ENCODE measurements around the gene PPP1R16B.

The PPP1R16B gene

GRCh38 chr20:38840053-38840893 is 34.8 kb downstream of the PPP1R16B start:
- no peak for ATAC-seq (ENCODE audit: low read depth)

DNA sequence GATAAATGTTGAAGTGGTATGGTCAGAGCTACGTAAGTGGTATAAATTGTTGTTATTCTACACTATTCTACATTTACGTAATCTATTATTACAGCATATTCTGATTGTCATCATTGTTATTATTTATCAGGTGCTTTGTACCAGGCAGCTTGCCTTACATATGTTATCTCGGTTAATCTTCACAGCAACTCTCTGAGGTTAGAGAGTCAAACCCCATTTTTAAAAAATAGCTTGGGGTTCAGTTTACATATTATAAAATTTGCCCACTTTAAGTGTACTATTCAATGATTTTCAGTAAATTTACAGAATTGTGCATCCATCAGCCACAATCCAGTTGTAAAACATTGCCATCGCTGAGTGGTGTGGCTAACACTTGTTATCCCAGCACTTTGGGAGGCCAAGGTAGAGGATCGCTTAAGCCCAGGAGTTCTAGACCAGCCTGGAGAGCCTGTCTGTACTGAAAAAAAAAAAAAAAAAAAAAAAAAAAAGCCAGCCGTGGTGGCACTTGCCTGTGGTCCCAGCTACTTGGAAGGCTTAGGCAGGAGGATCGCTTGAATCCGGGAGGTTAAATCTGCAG is 35.5 kb downstream of the PPP1R16B start:
- no peaks in the 10 kb centered on the region for H3K9me3 Mint-ChIP-seq
- H3K27ac Mint-ChIP-seq, result peak overlapping the region; percentile 93
- no peak overlapping the region for H3K4me3 Mint-ChIP-seq
- H3K27me3 Mint-ChIP-seq, result no peaks in the 10 kb centered on the region
- peaks cover 29% of the 10 kb centered on the region for H3K36me3 Mint-ChIP-seq
- ATAC-seq (ENCODE audit: low read depth), result no peak
- no peak for DNase-seq (ENCODE audit: low spot score in 2 of 2)
- H3K4me1 Mint-ChIP-seq, result peaks cover 47% of the 10 kb centered on the region

More at GRCh38 chr20:38840053-38840893, 34.8 kb downstream of the PPP1R16B start:
- no peaks in the 10 kb centered on the region for H3K27me3 Mint-ChIP-seq
- no peak overlapping the region for H3K4me3 Mint-ChIP-seq
- peaks cover 40% of the 10 kb centered on the region for H3K4me1 Mint-ChIP-seq
- no peak for DNase-seq (ENCODE audit: low spot score in 2 of 2)
- H3K36me3 Mint-ChIP-seq, result peaks cover 23% of the 10 kb centered on the region
- H3K9me3 Mint-ChIP-seq, result no peaks in the 10 kb centered on the region
- H3K27ac Mint-ChIP-seq, result peak overlapping the region; percentile 80

DNA sequence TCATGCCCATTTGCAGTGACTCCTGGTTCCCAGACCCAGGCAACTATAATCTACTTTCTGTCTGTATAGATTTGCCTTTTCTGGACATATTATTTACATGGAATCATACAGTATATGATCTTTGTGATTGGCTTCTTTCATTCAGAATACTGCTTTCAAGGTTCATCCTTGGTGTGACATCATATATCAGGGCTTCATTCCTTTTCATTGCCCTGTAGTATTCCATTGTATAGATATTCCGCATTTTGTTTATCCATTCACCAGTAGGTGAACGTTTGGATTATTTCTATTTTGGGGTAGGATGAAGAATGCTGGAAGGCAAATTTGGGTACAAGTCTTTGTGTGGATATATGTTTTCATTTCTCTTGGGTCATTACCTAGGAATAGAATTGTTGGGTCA is 36.1 kb downstream of the PPP1R16B start:
- ATAC-seq (ENCODE audit: low read depth) (no peak), DNase-seq (ENCODE audit: low spot score in 2 of 2) (no peak)
- Mint-ChIP-seq H3K27ac (peak overlapping the region; percentile 93), H3K9me3 (no peaks in the 10 kb centered on the region), H3K4me3 (peak overlapping the region; percentile 43), H3K27me3 (no peaks in the 10 kb centered on the region), H3K36me3 (peaks cover 32% of the 10 kb centered on the region), H3K4me1 (peaks cover 53% of the 10 kb centered on the region)

DNA sequence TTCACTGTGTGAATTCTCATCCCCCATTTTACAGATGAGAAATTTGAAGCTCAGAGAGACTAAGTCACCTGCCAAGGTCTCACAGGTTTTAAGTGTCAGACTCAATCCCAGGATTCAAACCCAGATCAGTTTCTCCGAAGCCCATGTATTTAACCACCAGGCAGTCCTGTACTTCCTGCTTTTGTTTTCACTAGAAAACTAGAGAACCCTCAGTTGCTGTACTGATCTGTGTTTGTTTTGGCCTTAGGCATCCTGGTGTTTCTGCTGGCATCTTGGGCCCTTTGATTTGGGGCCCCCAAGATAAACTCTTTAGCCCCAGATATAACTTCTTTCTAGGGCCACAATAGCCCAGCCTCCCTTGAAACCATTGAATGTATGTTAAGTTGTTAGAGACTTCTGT is 36.5 kb downstream of the PPP1R16B start:
- Mint-ChIP-seq H3K27me3 (no peaks in the 10 kb centered on the region), H3K4me1 (peaks cover 50% of the 10 kb centered on the region), H3K4me3 (peak overlapping the region; percentile 41), H3K36me3 (peaks cover 29% of the 10 kb centered on the region), H3K27ac (peak overlapping the region; percentile 93), H3K9me3 (no peaks in the 10 kb centered on the region)
- no peak for DNase-seq (ENCODE audit: low spot score in 2 of 2)
- peak; percentile 17 for ATAC-seq (ENCODE audit: low read depth)

- peak overlapping the region; percentile 76 for H3K4me3 Mint-ChIP-seq
- peaks cover 32% of the 10 kb centered on the region for H3K36me3 Mint-ChIP-seq
- DNase-seq (ENCODE audit: low spot score in 2 of 2) (peak in 1 of 2 donors; percentile 73), ATAC-seq (ENCODE audit: low read depth) (peak; percentile 98)
- peaks cover 55% of the 10 kb centered on the region for H3K4me1 Mint-ChIP-seq
- H3K9me3 Mint-ChIP-seq, result peaks cover 1% of the 10 kb centered on the region
- no peaks in the 10 kb centered on the region for H3K27me3 Mint-ChIP-seq
- peak overlapping the region; percentile 93 for H3K27ac Mint-ChIP-seq
Observed at GRCh38 chr20:38842558-38842981, 37.1 kb downstream of the PPP1R16B start.

DNA sequence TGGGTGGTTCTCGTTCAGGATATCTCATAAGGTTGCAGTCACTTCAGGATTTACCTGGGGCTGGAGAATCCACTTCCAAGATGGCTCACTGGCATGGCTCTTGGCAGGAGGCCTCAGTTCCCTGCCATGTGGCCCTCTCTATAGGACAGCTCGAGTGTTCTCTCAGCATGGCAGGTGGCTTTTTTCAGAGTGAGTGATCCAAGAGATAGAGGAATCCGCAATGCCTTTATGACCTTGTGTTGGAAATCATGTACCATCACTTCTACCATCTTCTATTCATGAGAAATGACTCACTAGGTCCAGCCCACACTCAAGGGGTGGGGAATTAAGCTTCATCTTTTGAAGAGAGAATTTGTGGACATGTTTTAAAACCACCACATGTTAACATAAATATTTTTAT is 37.8 kb downstream of the PPP1R16B start:
- Mint-ChIP-seq H3K36me3 (peaks cover 33% of the 10 kb centered on the region), H3K27ac (peak overlapping the region; percentile 93), H3K4me1 (peaks cover 54% of the 10 kb centered on the region), H3K4me3 (peak overlapping the region; percentile 14), H3K9me3 (peaks cover 1% of the 10 kb centered on the region), H3K27me3 (no peaks in the 10 kb centered on the region)
- no peak for ATAC-seq (ENCODE audit: low read depth)
- DNase-seq (ENCODE audit: low spot score in 2 of 2), result no peak

- Mint-ChIP-seq H3K27me3 (no peaks in the 10 kb centered on the region), H3K9me3 (peaks cover 1% of the 10 kb centered on the region), H3K4me1 (peaks cover 60% of the 10 kb centered on the region), H3K4me3 (peak overlapping the region; percentile 49), H3K36me3 (peaks cover 28% of the 10 kb centered on the region), H3K27ac (peak overlapping the region; percentile 93)
- ATAC-seq (ENCODE audit: low read depth), result no peak
- DNase-seq (ENCODE audit: low spot score in 2 of 2), result no peak
Observed at GRCh38 chr20:38844963-38845362, 39.5 kb downstream of the PPP1R16B start.

- peak overlapping the region; percentile 93 for H3K27ac Mint-ChIP-seq
- H3K9me3 Mint-ChIP-seq, result peaks cover 1% of the 10 kb centered on the region
Observed at GRCh38 chr20:38847840-38848239, 42.3 kb downstream of the PPP1R16B start.

GRCh38 chr20:38853759-38854158 is 48.3 kb downstream of the PPP1R16B start:
- H3K4me3 Mint-ChIP-seq, result no peak overlapping the region
- H3K27ac Mint-ChIP-seq, result peak overlapping the region; percentile 57
- DNase-seq (ENCODE audit: low spot score in 2 of 2), result no peak
- H3K27me3 Mint-ChIP-seq, result no peaks in the 10 kb centered on the region
- H3K9me3 Mint-ChIP-seq, result no peaks in the 10 kb centered on the region
- no peak for ATAC-seq (ENCODE audit: low read depth)
- peaks cover 16% of the 10 kb centered on the region for H3K36me3 Mint-ChIP-seq
- peaks cover 55% of the 10 kb centered on the region for H3K4me1 Mint-ChIP-seq

More at GRCh38 chr20:38847840-38848239, 42.3 kb downstream of the PPP1R16B start:
- Mint-ChIP-seq H3K4me3 (no peak overlapping the region), H3K27me3 (no peaks in the 10 kb centered on the region), H3K36me3 (peaks cover 23% of the 10 kb centered on the region), H3K4me1 (peaks cover 51% of the 10 kb centered on the region)
- DNase-seq (ENCODE audit: low spot score in 2 of 2) (no peak), ATAC-seq (ENCODE audit: low read depth) (no peak)

GRCh38 chr20:38854654-38855066 is 49.2 kb downstream of the PPP1R16B start:
- Mint-ChIP-seq H3K4me1 (peaks cover 52% of the 10 kb centered on the region), H3K27me3 (no peaks in the 10 kb centered on the region), H3K36me3 (peaks cover 14% of the 10 kb centered on the region), H3K27ac (peak overlapping the region; percentile 57), H3K4me3 (no peak overlapping the region), H3K9me3 (no peaks in the 10 kb centered on the region)
- DNase-seq (ENCODE audit: low spot score in 2 of 2), result no peak
- no peak for ATAC-seq (ENCODE audit: low read depth)

DNA sequence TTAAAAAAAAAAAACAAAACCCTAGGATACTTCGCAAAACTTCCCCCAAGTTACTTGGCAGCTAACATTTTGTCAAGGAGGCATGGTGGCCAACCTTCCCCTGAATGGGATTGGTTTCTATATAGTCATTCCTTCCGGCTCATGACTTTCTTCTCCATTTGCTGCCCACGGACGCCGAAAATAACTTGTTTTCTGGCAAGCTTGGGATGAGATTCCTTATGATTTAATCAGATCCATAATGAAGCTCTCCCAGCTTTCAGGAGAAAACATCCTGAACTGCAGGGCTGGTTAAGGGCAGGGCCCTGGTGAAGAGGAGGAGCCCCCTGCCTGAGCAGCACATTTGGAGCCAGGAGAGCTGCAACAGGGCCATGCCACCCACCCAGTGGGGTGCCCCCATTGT is 49.9 kb downstream of the PPP1R16B start:
- H3K27me3 Mint-ChIP-seq, result no peaks in the 10 kb centered on the region
- peaks cover 52% of the 10 kb centered on the region for H3K4me1 Mint-ChIP-seq
- H3K36me3 Mint-ChIP-seq, result peaks cover 14% of the 10 kb centered on the region
- H3K4me3 Mint-ChIP-seq, result no peak overlapping the region
- peak overlapping the region; percentile 57 for H3K27ac Mint-ChIP-seq
- no peaks in the 10 kb centered on the region for H3K9me3 Mint-ChIP-seq
- ATAC-seq (ENCODE audit: low read depth), result no peak
- no peak for DNase-seq (ENCODE audit: low spot score in 2 of 2)

DNA sequence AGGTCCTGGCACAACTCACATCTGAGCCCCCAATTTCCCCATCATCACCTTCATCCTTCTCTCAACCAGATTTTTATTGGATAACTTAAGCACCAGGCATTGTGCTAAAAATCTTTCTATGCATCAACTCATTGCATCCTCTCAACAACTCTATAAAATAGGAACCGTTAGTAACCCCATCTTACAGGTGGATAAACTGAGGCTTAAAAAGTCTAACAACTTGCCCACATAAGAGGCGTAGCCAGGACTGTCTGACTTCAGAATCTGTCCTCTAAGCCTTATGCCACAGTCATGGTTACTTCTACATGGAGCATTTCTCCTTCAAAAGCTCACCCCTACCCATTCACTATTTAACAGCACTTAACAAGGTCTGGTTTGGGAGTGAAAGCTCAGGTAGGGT is 51.1 kb downstream of the PPP1R16B start:
- no peak overlapping the region for H3K4me3 Mint-ChIP-seq
- H3K4me1 Mint-ChIP-seq, result peaks cover 62% of the 10 kb centered on the region
- no peaks in the 10 kb centered on the region for H3K27me3 Mint-ChIP-seq
- no peak for DNase-seq (ENCODE audit: low spot score in 2 of 2)
- peak overlapping the region; percentile 66 for H3K27ac Mint-ChIP-seq
- no peak for ATAC-seq (ENCODE audit: low read depth)
- peaks cover 14% of the 10 kb centered on the region for H3K36me3 Mint-ChIP-seq
- no peaks in the 10 kb centered on the region for H3K9me3 Mint-ChIP-seq

DNA sequence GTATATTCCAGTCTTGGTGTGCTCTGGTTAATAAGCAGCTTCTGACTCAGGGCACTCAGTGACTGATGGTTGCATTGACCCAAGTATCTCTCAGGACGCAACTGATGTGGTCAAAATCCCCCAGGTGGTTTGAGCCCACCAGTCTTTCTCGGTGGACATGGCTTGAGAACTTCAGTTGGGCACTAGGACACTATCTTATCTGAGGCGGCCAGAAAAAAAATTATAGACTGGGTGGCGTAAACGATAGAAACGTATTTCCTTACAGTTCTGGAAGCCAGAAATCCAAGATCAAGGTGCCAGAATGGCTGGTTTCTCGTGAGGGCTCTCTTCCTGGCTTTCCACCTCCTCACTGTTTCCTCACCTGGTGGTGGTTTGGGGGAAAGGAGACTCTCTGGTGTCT is 52.2 kb downstream of the PPP1R16B start:
- Mint-ChIP-seq H3K9me3 (no peaks in the 10 kb centered on the region), H3K27ac (peak overlapping the region; percentile 66), H3K36me3 (peaks cover 14% of the 10 kb centered on the region), H3K27me3 (no peaks in the 10 kb centered on the region), H3K4me1 (peaks cover 66% of the 10 kb centered on the region), H3K4me3 (peak overlapping the region; percentile 29)
- DNase-seq (ENCODE audit: low spot score in 2 of 2) (no peak), ATAC-seq (ENCODE audit: low read depth) (no peak)

DNA sequence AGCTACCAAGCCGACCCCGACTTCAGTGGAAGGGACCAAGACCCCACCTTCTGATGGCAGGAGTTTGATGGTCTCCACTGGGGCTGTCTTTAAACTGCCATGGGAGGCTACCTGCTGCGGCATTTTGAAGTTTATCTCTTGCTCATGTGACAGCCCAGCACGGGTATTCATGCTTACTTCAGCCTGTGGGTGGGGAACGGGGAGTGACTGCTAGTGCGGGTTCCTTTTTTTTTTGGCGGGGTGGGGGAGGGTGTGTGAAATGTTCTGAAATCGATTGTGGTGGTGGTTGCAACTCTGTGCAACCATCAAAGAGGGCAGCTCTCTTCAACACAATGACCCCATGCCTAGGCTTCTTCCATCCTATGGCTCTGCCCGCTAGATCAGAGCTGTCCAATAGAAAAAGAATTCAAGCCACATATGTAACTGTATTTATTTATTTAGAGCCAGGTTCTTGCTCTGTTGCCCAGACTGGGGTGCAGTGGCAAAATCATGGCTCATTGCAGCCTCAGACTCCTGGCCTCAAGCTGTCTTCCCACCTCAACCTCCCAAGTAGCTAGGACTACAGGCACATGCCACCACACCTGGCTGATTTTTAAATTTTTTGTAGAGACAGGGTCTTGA is 53.7 kb downstream of the PPP1R16B start:
- DNase-seq (ENCODE audit: low spot score in 2 of 2) (peak; percentile 52 to 55), ATAC-seq (ENCODE audit: low read depth) (peak; percentile 70)
- Mint-ChIP-seq H3K27ac (peak overlapping the region; percentile 66), H3K36me3 (peaks cover 7% of the 10 kb centered on the region), H3K9me3 (no peaks in the 10 kb centered on the region), H3K4me1 (peaks cover 68% of the 10 kb centered on the region), H3K27me3 (no peaks in the 10 kb centered on the region), H3K4me3 (peak overlapping the region; percentile 59)

Measured in memory B cell (primary cell).